Parathyroid adenoma (tissue), 2 donors: Measurements from ENCODE around the gene TRIP11.

ENCODE experiments used
- H2AFZ ChIP-seq: fragments of 300-600 bp; sonication (generic); one replicate; pipeline ENCODE4 v1.7.0; 2017; ENCODE audit warnings: antibody characterized with exemption, mild to moderate bottlenecking
- H3K27ac ChIP-seq: fragments of 300-600 bp; sonication (generic); one replicate; pipeline ENCODE4 v1.7.0; 2017
- H3K27me3 ChIP-seq: fragments of 300-600 bp; sonication (generic); one replicate; pipeline ENCODE4 v1.7.0; 2017; ENCODE audit warnings: low read length; ENCODE audit not compliant: control insufficient read depth, insufficient read depth
- H3K36me3 ChIP-seq: fragments of 300-600 bp; sonication (generic); one replicate; pipeline ENCODE4 v1.7.0; 2017; ENCODE audit warnings: low read length; ENCODE audit not compliant: control insufficient read depth, insufficient read depth
- H3K4me1 ChIP-seq: fragments of 300-600 bp; sonication (generic); one replicate; pipeline ENCODE4 v1.7.0; 2017; ENCODE audit warnings: control low read depth
- H3K4me2 ChIP-seq: fragments of 300-600 bp; sonication (generic); one replicate; pipeline ENCODE4 v1.7.0; 2017; ENCODE audit warnings: low read length
- H3K4me3 ChIP-seq: fragments of 300-600 bp; sonication (generic); one replicate; pipeline ENCODE4 v1.7.0; 2017; ENCODE audit warnings: low read depth, low read length
- H3K79me2 ChIP-seq: fragments of 300-600 bp; sonication (generic); one replicate; pipeline ENCODE4 v1.7.0; 2017; ENCODE audit warnings: control low read depth
- H3K9ac ChIP-seq: fragments of 300-600 bp; sonication (generic); one replicate; pipeline ENCODE4 v1.7.0; 2017; ENCODE audit warnings: mild to moderate bottlenecking
- H3K9me3 ChIP-seq: fragments of 300-600 bp; sonication (generic); one replicate; pipeline ENCODE4 v1.7.0; 2017; ENCODE audit warnings: low read length; ENCODE audit not compliant: control insufficient read depth
- TF ChIP-seq, protein P1 (sequence below): fragments of 300-600 bp; sonication (generic); IDR thresholded peaks from one replicate; pipeline ENCODE4 v1.7.0; 2017; ENCODE audit warnings: antibody characterized with exemption, mild to moderate bottlenecking
- donor health status: primary hyperparathyroidism.

Gene TRIP11

DNA sequence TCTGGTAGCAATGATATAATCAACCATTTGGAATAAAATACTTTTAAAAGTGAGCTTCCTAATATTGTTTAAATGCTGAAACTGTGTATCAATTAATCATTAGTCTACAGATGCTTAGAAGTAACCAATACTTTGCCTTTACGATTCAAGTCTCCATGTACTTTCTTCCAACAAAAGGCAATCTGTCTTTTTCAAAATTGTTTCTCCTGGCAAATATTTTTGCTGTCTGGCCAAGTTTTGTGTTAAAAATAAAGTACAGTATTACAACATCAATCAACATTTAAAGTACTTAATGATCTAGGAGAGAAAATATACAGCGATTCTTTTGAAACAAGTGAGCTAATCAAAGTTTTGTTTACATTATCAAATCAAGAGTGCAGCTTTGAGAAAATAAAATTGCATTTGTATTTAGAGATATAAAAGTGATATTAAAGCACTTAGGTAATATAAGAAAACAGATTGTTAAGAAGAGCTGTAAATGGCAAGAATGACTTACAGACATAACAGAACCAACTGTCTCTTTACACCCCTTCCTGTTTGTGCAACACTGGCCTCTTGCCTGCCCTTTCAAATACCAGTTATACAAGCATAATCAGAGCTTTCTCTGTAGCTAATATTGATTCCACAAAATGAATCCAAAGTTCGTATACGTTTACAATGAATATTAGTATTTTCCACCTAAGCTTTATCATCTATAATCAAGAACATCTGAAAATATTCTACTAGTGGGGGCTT lies 54.2 kb downstream of the TRIP11 start:
- Histone ChIP-seq H2AFZ (no peak overlapping the region), H3K36me3 (no peaks in the 10 kb centered on the region), H3K79me2 (no peaks in the 10 kb centered on the region), H3K9ac (no peak overlapping the region), H3K4me3 (no peak overlapping the region), H3K27ac (no peak overlapping the region), H3K9me3 (no peaks in the 10 kb centered on the region), H3K4me2 (no peak overlapping the region), H3K27me3 (no peaks in the 10 kb centered on the region), H3K4me1 (peaks cover 7% of the 10 kb centered on the region)
- TF ChIP-seq, protein P1, sequence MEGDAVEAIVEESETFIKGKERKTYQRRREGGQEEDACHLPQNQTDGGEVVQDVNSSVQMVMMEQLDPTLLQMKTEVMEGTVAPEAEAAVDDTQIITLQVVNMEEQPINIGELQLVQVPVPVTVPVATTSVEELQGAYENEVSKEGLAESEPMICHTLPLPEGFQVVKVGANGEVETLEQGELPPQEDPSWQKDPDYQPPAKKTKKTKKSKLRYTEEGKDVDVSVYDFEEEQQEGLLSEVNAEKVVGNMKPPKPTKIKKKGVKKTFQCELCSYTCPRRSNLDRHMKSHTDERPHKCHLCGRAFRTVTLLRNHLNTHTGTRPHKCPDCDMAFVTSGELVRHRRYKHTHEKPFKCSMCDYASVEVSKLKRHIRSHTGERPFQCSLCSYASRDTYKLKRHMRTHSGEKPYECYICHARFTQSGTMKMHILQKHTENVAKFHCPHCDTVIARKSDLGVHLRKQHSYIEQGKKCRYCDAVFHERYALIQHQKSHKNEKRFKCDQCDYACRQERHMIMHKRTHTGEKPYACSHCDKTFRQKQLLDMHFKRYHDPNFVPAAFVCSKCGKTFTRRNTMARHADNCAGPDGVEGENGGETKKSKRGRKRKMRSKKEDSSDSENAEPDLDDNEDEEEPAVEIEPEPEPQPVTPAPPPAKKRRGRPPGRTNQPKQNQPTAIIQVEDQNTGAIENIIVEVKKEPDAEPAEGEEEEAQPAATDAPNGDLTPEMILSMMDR, result no peak

DNA sequence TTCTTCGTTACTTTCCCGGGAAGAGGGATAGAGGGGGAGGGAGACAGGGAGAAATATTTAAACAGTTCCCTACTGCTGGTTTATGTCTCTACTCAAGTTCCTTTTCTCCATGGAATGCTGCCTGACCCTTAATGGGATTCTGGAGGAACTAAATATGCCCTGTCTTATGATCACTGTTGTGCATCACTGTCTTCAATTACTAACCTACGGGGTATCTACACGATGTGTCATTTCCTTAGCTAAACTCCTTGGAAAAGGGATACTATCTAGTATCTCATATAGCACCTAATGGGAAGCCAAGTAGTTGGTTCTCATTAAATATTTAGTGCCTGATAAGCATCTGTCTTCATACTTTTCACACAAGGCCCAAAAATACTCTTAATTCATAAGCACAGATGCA lies 54.9 kb downstream of the TRIP11 start:
- Histone ChIP-seq H3K4me1 (peaks cover 7% of the 10 kb centered on the region), H3K4me2 (no peak overlapping the region), H3K27me3 (no peaks in the 10 kb centered on the region), H3K27ac (no peak overlapping the region), H2AFZ (no peak overlapping the region), H3K36me3 (no peaks in the 10 kb centered on the region), H3K79me2 (no peaks in the 10 kb centered on the region), H3K9ac (no peak overlapping the region), H3K4me3 (no peak overlapping the region), H3K9me3 (no peaks in the 10 kb centered on the region)
- TF ChIP-seq, protein P1, result no peak

DNA sequence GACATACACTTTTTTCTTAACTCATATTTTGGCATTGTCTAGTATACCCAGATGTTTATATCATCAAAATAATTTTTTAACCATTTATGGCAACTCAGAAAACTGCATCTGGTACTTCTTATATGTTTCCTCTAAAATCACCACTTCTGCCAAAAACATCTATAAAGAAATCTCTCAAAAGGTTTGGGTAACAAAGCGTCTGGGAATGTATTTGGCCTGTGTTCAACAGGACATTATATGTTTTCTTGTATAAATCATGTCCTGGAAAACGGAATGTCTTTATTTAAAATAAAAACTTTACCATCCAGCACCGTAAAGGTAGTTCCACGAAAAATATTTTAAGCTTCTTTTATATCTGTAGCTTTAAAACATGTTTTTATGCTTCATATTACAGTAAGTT lies 56.3 kb downstream of the TRIP11 start:
- no peaks in the 10 kb centered on the region for H3K27me3 ChIP-seq
- H3K9ac ChIP-seq, result no peak overlapping the region
- no peaks in the 10 kb centered on the region for H3K79me2 ChIP-seq
- no peak overlapping the region for H3K27ac ChIP-seq
- no peaks in the 10 kb centered on the region for H3K36me3 ChIP-seq
- TF ChIP-seq, protein P1, result no peak
- no peaks in the 10 kb centered on the region for H3K9me3 ChIP-seq
- no peak overlapping the region for H3K4me3 ChIP-seq
- H3K4me1 ChIP-seq, result peaks cover 7% of the 10 kb centered on the region
- H3K4me2 ChIP-seq, result no peak overlapping the region
- H2AFZ ChIP-seq, result no peak overlapping the region

DNA sequence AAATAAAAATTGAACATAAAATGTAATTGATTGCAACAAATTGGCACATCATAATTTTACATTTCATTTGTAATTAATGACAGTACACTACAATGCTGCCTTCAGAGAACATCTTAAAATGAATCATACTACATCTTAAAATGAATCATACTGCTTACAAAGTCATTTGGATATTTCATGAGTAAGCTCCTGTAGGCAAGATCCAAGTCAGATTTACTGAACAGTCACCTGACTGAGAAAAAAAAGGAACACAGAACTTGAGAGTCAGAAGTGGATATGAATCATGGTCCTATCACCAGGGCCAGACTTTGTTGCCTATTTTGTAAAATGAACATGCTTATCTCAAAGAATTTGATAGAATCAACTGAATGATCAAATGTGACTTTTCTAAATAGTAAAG lies 59.7 kb downstream of the TRIP11 start:
- no peaks in the 10 kb centered on the region for H3K36me3 ChIP-seq
- TF ChIP-seq, protein P1, result no peak
- no peak overlapping the region for H3K4me3 ChIP-seq
- H2AFZ ChIP-seq, result no peak overlapping the region
- H3K9me3 ChIP-seq, result no peaks in the 10 kb centered on the region
- no peaks in the 10 kb centered on the region for H3K4me1 ChIP-seq
- no peak overlapping the region for H3K9ac ChIP-seq
- no peaks in the 10 kb centered on the region for H3K27me3 ChIP-seq
- H3K79me2 ChIP-seq, result no peaks in the 10 kb centered on the region
- H3K27ac ChIP-seq, result no peak overlapping the region
- H3K4me2 ChIP-seq, result no peak overlapping the region

DNA sequence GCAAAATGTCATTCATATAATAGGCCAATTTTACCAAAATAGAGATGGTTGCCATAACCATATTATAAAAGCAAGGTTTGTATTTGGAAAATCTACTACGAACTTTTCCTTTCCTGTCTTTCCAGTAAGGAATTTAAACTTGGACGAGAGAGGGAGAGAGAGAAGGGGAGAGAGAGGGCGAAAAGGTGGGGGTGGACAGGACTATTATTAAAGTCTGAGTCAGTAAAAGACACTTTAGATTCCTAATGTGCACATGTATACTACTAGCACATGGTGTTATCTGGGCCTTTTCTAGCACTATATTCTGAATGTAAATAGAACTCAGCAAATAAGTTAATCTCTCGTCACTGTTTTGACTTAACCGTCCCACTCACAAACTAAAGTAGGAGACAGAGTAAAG lies 62.0 kb downstream of the TRIP11 start:
- Histone ChIP-seq H3K4me1 (no peaks in the 10 kb centered on the region), H2AFZ (no peak overlapping the region), H3K9me3 (no peaks in the 10 kb centered on the region), H3K4me3 (no peak overlapping the region), H3K27ac (no peak overlapping the region), H3K4me2 (no peak overlapping the region), H3K27me3 (no peaks in the 10 kb centered on the region), H3K36me3 (no peaks in the 10 kb centered on the region), H3K9ac (no peak overlapping the region), H3K79me2 (no peaks in the 10 kb centered on the region)
- TF ChIP-seq, protein P1, result no peak
